ELR (cell line): Measurements from ENCODE around the gene SORCS2.

Experiments used
- DNase-seq: peaks from one replicate; pipeline ENCODE4 v3.0.0-alpha.2; 2015; ENCODE audit warnings: low read depth

The SORCS2 gene

GRCh38 chr4:7304436-7304835, 112.1 kb downstream of the SORCS2 start:
- no peak for DNase-seq

- no peak for DNase-seq
These were observed 114.0 kb downstream of the SORCS2 start for GRCh38 chr4:7306021-7306965.

GRCh38 chr4:7306986-7307385, 114.6 kb downstream of the SORCS2 start:
- no peak for DNase-seq

- DNase-seq: no peak
These were observed 115.2 kb downstream of the SORCS2 start for GRCh38 chr4:7307394-7308099.

GRCh38 chr4:7309181-7309580, 116.8 kb downstream of the SORCS2 start:
- no peak for DNase-seq

GRCh38 chr4:7309636-7310390, 117.5 kb downstream of the SORCS2 start:
- DNase-seq: no peak

GRCh38 chr4:7310451-7310850, 118.1 kb downstream of the SORCS2 start:
- no peak for DNase-seq

- DNase-seq: no peak
These were observed 118.9 kb downstream of the SORCS2 start for GRCh38 chr4:7311205-7311604.

- no peak for DNase-seq
These were observed 120.4 kb downstream of the SORCS2 start for GRCh38 chr4:7312691-7313090.

- no peak for DNase-seq
These were observed 121.0 kb downstream of the SORCS2 start for GRCh38 chr4:7313347-7313811.

- no peak for DNase-seq
These were observed 121.7 kb downstream of the SORCS2 start for GRCh38 chr4:7313991-7314390.

GRCh38 chr4:7315286-7315685, 122.9 kb downstream of the SORCS2 start:
- no peak for DNase-seq

GRCh38 chr4:7315935-7316334, 123.6 kb downstream of the SORCS2 start:
- DNase-seq: no peak

GRCh38 chr4:7319024-7319423, 126.7 kb downstream of the SORCS2 start:
- DNase-seq: no peak

- no peak for DNase-seq
These were observed 128.0 kb downstream of the SORCS2 start for GRCh38 chr4:7320206-7320797.

- DNase-seq: no peak
These were observed 130.0 kb downstream of the SORCS2 start for GRCh38 chr4:7322166-7322991.

- no peak for DNase-seq
These were observed 131.1 kb downstream of the SORCS2 start for GRCh38 chr4:7323461-7323871.

- DNase-seq: peak; percentile 26
These were observed 131.7 kb downstream of the SORCS2 start for GRCh38 chr4:7323872-7324650.

GRCh38 chr4:7324651-7325121, 132.3 kb downstream of the SORCS2 start:
- DNase-seq: no peak

GRCh38 chr4:7325541-7325940, 133.2 kb downstream of the SORCS2 start:
- DNase-seq: no peak
